ENCODE data around the gene C6orf136.

DNA sequence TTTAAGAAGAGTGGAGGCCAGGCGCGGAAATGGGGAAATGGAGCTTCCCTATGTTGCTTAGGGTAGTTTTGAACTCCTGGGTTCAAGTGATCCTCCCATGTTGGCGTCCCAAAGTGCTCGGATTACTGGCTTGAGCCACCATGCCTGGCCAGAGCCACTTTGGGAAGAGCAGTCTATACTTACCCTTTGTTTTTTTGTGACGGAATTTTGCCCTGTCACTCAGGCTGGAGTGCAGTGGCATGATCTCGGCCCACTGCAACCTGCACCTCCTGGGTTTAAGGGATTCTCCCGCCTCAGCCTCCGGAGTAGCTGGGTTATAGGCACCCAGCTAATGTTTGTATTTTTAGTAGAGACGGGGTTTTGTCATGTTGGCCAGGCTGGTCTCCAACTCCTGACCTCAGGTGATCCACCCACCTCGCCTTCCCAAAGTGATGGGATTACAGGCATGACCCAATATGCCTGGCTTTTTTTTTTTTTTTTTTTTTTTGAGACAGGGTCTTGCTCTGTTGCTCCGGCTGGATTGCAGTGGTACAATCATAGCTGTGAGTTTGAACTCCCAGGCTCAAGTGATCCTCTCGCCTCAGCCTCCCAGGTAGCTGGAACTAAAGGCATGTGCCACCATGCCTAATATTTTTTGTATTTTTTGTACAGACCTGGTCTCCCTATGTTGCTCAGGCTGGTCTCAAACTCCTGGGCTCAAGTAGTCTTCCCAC is 47.9 kb upstream of the C6orf136 start:
- TF ChIP-seq EP300 (IDR thresholded peaks at IDR 0.05) = no peak
- peak in 1 of 3 donors; percentile 1 for TF ChIP-seq POLR2AphosphoS5 (IDR thresholded peaks at IDR 0.05)

Data from stomach (tissue), 4 donors.